ENCODE results near the gene OVAAL.
"Not testable (repeated sequence)": the region's sequence is repeated elsewhere in the genome, so short reads cannot be mapped to it uniquely, and the experiment has no call there.

Gene OVAAL

GRCh38 chr1:180542113-180542837, 16.5 kb upstream of the OVAAL start:
- no peak for DNase-seq

GRCh38 chr1:180542838-180543145, 16.0 kb upstream of the OVAAL start:
- DNase-seq: no peak

GRCh38 chr1:180544050-180544449, 14.7 kb upstream of the OVAAL start:
- DNase-seq: no peak

GRCh38 chr1:180545991-180546390, 12.8 kb upstream of the OVAAL start:
- no peak for DNase-seq

- no peak for DNase-seq
Measured at GRCh38 chr1:180548686-180549317, 10.0 kb upstream of the OVAAL start.

- DNase-seq: not testable (repeated sequence)
Measured at GRCh38 chr1:180549770-180550169, 9.0 kb upstream of the OVAAL start.

GRCh38 chr1:180550241-180550640, 8.5 kb upstream of the OVAAL start:
- DNase-seq: no peak

- no peak for DNase-seq
Measured at GRCh38 chr1:180551997-180552396, 6.8 kb upstream of the OVAAL start.

GRCh38 chr1:180553046-180553445, 5.7 kb upstream of the OVAAL start:
- not testable (repeated sequence) for DNase-seq

- DNase-seq: no peak
Measured at GRCh38 chr1:180555411-180555810, 3.4 kb upstream of the OVAAL start.

- no peak for DNase-seq
Measured at GRCh38 chr1:180560200-180560867, 1.6 kb downstream of the OVAAL start.

GRCh38 chr1:180560868-180561600, 2.3 kb downstream of the OVAAL start:
- no peak for DNase-seq

- DNase-seq: no peak
Measured at GRCh38 chr1:180562640-180563025, 3.9 kb downstream of the OVAAL start.

- DNase-seq: no peak
Measured at GRCh38 chr1:180563026-180563827, 4.5 kb downstream of the OVAAL start.

- no peak for DNase-seq
Measured at GRCh38 chr1:180565121-180565871, 6.5 kb downstream of the OVAAL start.

GRCh38 chr1:180566026-180566425, 7.3 kb downstream of the OVAAL start:
- no peak for DNase-seq

GRCh38 chr1:180566495-180566894, 7.7 kb downstream of the OVAAL start:
- no peak for DNase-seq

- DNase-seq: no peak
Measured at GRCh38 chr1:180567654-180568053, 8.9 kb downstream of the OVAAL start.

GRCh38 chr1:180568184-180568583, 9.4 kb downstream of the OVAAL start:
- no peak for DNase-seq

- no peak for DNase-seq
Measured at GRCh38 chr1:180571060-180571831, 12.5 kb downstream of the OVAAL start.

Measured in activated CD8-positive, alpha-beta memory T cell treated with anti-CD3 and anti-CD28 coated beads, Interleukin-2, amount 50 U/mL, for 4 hours (primary cell).